WTC11 (cell line): ENCODE results near the gene FOXO3. TPM values are rescaled to one million over a fixed set of nuclear protein-coding genes. Genes with fewer than 3 reads are reported as not detected.

Source experiments
- ATAC-seq: fragments of 200-7000 bp; cut with Tn5 transposase; 2 replicates; pipeline ENCODE4 v1.10.0; 2021; ENCODE audit warnings: mild to moderate bottlenecking, moderate library complexity
- CTCF ChIA-PET: fragments of 300-600 bp; sonication (Branson Sonifier 250); formaldehyde crosslinking; loops from one replicate; lab custom pipeline; 2021; ENCODE audit warnings: antibody characterized with exemption; lab: Charles Lee
- POLR2A ChIA-PET: fragments of 350-600 bp; sonication (Branson Sonifier 250); formaldehyde crosslinking; loops from one replicate; lab custom pipeline; 2021; ENCODE audit warnings: antibody characterized with exemption; lab: Charles Lee
- DNase-seq: peaks from one replicate; pipeline ENCODE4 v3.0.0; 2021; ENCODE audit warnings: low spot score
- H3K27ac Mint-ChIP-seq: 2 replicates; pipeline ENCODE4 v1.8.0; 2021; ENCODE audit warnings: mixed read lengths
- H3K27me3 Mint-ChIP-seq: 2 replicates; pipeline ENCODE4 v1.8.0; 2021; ENCODE audit warnings: low read depth, mild to moderate bottlenecking, moderate library complexity, mixed read lengths
- H3K36me3 Mint-ChIP-seq: 2 replicates; pipeline ENCODE4 v1.8.0; 2021; ENCODE audit warnings: mixed read lengths
- H3K4me1 Mint-ChIP-seq: 2 replicates; pipeline ENCODE4 v1.8.0; 2022; ENCODE audit warnings: mixed read lengths
- H3K4me3 Mint-ChIP-seq: 2 replicates; pipeline ENCODE4 v1.8.0; 2021; ENCODE audit warnings: mild to moderate bottlenecking, moderate library complexity, mixed read lengths
- H3K9me3 Mint-ChIP-seq: 2 replicates; pipeline ENCODE4 v1.8.0; 2021; ENCODE audit warnings: mixed read lengths
- CDX4 ChIP-seq: fragments of 250-450 bp; sonication (Bioruptor Pico); IDR thresholded peaks from 2 replicates; pipeline ENCODE4 v1.9.0; 2021; ENCODE audit warnings: moderate library complexity, mild to moderate bottlenecking, inconsistent platforms, borderline replicate concordance
- FOXP4 ChIP-seq: sonication (generic); formaldehyde crosslinking; IDR thresholded peaks from 2 replicates; pipeline ENCODE4 v1.8.0; 2022; ENCODE audit warnings: mild to moderate bottlenecking, missing genetic modification reagents
- NFE2L1 ChIP-seq: sonication (generic); formaldehyde crosslinking; IDR thresholded peaks from 2 replicates; pipeline ENCODE4 v1.8.1; 2023; ENCODE audit warnings: missing genetic modification reagents
- NR2C2 ChIP-seq: sonication (generic); formaldehyde crosslinking; IDR thresholded peaks from 2 replicates; pipeline ENCODE4 v1.8.0; 2022; ENCODE audit warnings: mild to moderate bottlenecking, missing genetic modification reagents
- OVOL2 ChIP-seq: fragments of 250-450 bp; sonication (Bioruptor Pico); IDR thresholded peaks from 2 replicates; pipeline ENCODE4 v1.9.0; 2021; ENCODE audit warnings: mild to moderate bottlenecking, borderline replicate concordance
- TCF7 ChIP-seq: sonication (generic); formaldehyde crosslinking; IDR thresholded peaks from 2 replicates; pipeline ENCODE4 v1.8.0; 2022; ENCODE audit warnings: mild to moderate bottlenecking, low read depth, missing genetic modification reagents, moderate library complexity
- TEAD1 ChIP-seq: sonication (generic); formaldehyde crosslinking; IDR thresholded peaks from 2 replicates; pipeline ENCODE4 v1.8.0; 2022; ENCODE audit warnings: mild to moderate bottlenecking, missing genetic modification reagents
- ZBTB21 ChIP-seq: sonication (generic); formaldehyde crosslinking; IDR thresholded peaks from 2 replicates; pipeline ENCODE4 v1.8.1; 2023; ENCODE audit warnings: mild to moderate bottlenecking, missing genetic modification reagents, borderline replicate concordance
- ZNF396 ChIP-seq: fragments of 250-450 bp; sonication (Bioruptor Pico); IDR thresholded peaks from 2 replicates; pipeline ENCODE4 v1.8.0; 2021; ENCODE audit warnings: mild to moderate bottlenecking, moderate library complexity, borderline replicate concordance
- total RNA-seq: library from RNA; stranded (reverse); gene quantifications from 3 replicates; pipeline ENCODE4 v1.2.3, GENCODE V29; 2021
- TF ChIP-seq, protein P1 (sequence below): sonication (generic); formaldehyde crosslinking; IDR thresholded peaks from 2 replicates; pipeline ENCODE4 v1.8.1; 2023; ENCODE audit warnings: mild to moderate bottlenecking, missing genetic modification reagents, moderate library complexity
- TF ChIP-seq, protein P2 (sequence below): sonication (generic); formaldehyde crosslinking; conservative IDR thresholded peaks from 2 replicates; pipeline ENCODE4 v1.8.1; 2023; ENCODE audit warnings: mild to moderate bottlenecking, low read depth, missing genetic modification reagents, moderate library complexity
- TF ChIP-seq, protein P3 (sequence below): sonication (generic); formaldehyde crosslinking; IDR thresholded peaks from 2 replicates; pipeline ENCODE4 v1.8.0; 2023; ENCODE audit warnings: mild to moderate bottlenecking, missing genetic modification reagents
- TF ChIP-seq, protein P4 (sequence below): sonication (generic); formaldehyde crosslinking; IDR thresholded peaks from 2 replicates; pipeline ENCODE4 v1.8.1; 2023; ENCODE audit warnings: mild to moderate bottlenecking, missing genetic modification reagents, moderate library complexity
- TF ChIP-seq, protein P5 (sequence below): sonication (generic); formaldehyde crosslinking; IDR thresholded peaks from 2 replicates; pipeline ENCODE4 v1.8.1; 2023; ENCODE audit warnings: mild to moderate bottlenecking, missing genetic modification reagents
- TF ChIP-seq, protein P6 (sequence below): sonication (generic); formaldehyde crosslinking; IDR thresholded peaks from 2 replicates; pipeline ENCODE4 v1.8.1; 2023; ENCODE audit warnings: mild to moderate bottlenecking, moderate library complexity, missing genetic modification reagents

FOXO3 gene
- total RNA-seq, 1 experiment from 2014 or later: 15.6 TPM

- H3K36me3 Mint-ChIP-seq: no peaks in the 10 kb centered on the region
- CTCF ChIA-PET: no interaction called here
- no peaks in the 10 kb centered on the region for H3K9me3 Mint-ChIP-seq
- no peaks in the 10 kb centered on the region for H3K27me3 Mint-ChIP-seq
- peaks cover 48% of the 10 kb centered on the region for H3K4me1 Mint-ChIP-seq
- TF ChIP-seq NFE2L1 (no peak), ZNF396 (CRISPR knock-in tag) (no peak)
- TF ChIP-seq, protein P1, sequence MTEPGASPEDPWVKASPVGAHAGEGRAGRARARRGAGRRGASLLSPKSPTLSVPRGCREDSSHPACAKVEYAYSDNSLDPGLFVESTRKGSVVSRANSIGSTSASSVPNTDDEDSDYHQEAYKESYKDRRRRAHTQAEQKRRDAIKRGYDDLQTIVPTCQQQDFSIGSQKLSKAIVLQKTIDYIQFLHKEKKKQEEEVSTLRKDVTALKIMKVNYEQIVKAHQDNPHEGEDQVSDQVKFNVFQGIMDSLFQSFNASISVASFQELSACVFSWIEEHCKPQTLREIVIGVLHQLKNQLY (CRISPR knock-in tag): no peak
- no peak overlapping the region for H3K4me3 Mint-ChIP-seq
- DNase-seq (no peak), ATAC-seq (no peak)
- POLR2A ChIA-PET: no interaction called here
- H3K27ac Mint-ChIP-seq: no peak overlapping the region
These were observed 89.6 kb downstream of the FOXO3 start for GRCh38 chr6:108650325-108650724.

GRCh38 chr6:108650781-108651180 is 90.1 kb downstream of the FOXO3 start:
- CTCF ChIA-PET: no interaction called here
- H3K36me3 Mint-ChIP-seq: no peaks in the 10 kb centered on the region
- TF ChIP-seq, protein P2, sequence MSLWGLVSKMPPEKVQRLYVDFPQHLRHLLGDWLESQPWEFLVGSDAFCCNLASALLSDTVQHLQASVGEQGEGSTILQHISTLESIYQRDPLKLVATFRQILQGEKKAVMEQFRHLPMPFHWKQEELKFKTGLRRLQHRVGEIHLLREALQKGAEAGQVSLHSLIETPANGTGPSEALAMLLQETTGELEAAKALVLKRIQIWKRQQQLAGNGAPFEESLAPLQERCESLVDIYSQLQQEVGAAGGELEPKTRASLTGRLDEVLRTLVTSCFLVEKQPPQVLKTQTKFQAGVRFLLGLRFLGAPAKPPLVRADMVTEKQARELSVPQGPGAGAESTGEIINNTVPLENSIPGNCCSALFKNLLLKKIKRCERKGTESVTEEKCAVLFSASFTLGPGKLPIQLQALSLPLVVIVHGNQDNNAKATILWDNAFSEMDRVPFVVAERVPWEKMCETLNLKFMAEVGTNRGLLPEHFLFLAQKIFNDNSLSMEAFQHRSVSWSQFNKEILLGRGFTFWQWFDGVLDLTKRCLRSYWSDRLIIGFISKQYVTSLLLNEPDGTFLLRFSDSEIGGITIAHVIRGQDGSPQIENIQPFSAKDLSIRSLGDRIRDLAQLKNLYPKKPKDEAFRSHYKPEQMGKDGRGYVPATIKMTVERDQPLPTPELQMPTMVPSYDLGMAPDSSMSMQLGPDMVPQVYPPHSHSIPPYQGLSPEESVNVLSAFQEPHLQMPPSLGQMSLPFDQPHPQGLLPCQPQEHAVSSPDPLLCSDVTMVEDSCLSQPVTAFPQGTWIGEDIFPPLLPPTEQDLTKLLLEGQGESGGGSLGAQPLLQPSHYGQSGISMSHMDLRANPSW: no peak
- TF ChIP-seq TCF7 (CRISPR knock-in tag): no peak
- no peak for TF ChIP-seq OVOL2
- no peak for TF ChIP-seq NFE2L1
- TF ChIP-seq, protein P3, sequence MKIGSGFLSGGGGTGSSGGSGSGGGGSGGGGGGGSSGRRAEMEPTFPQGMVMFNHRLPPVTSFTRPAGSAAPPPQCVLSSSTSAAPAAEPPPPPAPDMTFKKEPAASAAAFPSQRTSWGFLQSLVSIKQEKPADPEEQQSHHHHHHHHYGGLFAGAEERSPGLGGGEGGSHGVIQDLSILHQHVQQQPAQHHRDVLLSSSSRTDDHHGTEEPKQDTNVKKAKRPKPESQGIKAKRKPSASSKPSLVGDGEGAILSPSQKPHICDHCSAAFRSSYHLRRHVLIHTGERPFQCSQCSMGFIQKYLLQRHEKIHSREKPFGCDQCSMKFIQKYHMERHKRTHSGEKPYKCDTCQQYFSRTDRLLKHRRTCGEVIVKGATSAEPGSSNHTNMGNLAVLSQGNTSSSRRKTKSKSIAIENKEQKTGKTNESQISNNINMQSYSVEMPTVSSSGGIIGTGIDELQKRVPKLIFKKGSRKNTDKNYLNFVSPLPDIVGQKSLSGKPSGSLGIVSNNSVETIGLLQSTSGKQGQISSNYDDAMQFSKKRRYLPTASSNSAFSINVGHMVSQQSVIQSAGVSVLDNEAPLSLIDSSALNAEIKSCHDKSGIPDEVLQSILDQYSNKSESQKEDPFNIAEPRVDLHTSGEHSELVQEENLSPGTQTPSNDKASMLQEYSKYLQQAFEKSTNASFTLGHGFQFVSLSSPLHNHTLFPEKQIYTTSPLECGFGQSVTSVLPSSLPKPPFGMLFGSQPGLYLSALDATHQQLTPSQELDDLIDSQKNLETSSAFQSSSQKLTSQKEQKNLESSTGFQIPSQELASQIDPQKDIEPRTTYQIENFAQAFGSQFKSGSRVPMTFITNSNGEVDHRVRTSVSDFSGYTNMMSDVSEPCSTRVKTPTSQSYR: no peak
- H3K4me3 Mint-ChIP-seq: no peak overlapping the region
- POLR2A ChIA-PET: no interaction called here
- H3K4me1 Mint-ChIP-seq: peaks cover 52% of the 10 kb centered on the region
- DNase-seq (no peak), ATAC-seq (peak; percentile 23; the same call in 1 of the 2 replicates)
- H3K9me3 Mint-ChIP-seq: no peaks in the 10 kb centered on the region
- no peaks in the 10 kb centered on the region for H3K27me3 Mint-ChIP-seq
- H3K27ac Mint-ChIP-seq: no peak overlapping the region

DNA sequence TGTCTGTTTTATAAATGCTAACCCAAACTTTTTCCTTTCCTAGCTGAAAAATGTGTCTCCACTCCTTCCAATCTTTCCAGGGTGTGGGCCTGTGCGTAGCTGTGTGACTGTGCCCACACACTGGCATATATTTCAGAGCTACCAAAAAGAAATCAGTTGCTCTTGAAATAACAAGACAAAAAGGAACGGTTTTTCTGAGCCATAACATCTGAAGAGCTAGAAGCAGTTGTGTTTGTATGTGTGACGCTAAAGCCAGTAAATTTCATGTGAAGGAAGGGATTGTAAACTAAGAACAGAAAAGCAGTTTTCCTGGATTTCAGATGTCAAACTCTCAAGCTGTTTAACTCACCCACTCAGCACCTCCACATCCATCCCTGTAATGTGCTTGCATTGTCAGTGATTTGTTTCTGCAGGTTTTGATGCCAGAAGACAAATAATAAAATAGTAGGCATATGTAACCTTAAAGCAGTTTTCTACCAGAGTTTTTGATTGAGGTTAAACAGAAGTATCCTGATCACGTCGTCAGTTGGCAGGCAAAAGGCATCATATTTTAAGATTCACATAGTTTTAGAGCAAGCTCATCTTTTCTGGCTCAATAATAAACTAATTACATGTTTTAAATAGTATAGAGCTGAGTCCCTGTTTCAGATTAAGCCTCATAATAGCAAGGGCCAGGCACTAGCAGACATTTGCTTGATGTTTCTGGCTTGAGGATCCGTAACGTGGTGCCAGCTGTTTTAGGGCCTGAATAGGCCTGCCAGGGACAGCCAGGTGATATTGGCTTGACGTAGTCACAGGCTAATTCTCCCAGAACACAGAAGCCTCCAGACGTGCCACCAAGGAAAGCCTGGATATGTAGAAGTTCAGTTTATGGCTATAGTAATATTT is 90.9 kb downstream of the FOXO3 start:
- no peaks in the 10 kb centered on the region for H3K27me3 Mint-ChIP-seq
- DNase-seq (no peak), ATAC-seq (no peak)
- no peaks in the 10 kb centered on the region for H3K36me3 Mint-ChIP-seq
- no peaks in the 10 kb centered on the region for H3K9me3 Mint-ChIP-seq
- no peak overlapping the region for H3K4me3 Mint-ChIP-seq
- H3K4me1 Mint-ChIP-seq: peaks cover 52% of the 10 kb centered on the region
- ChIA-PET POLR2A (no interaction called here), CTCF (no interaction called here)
- H3K27ac Mint-ChIP-seq: no peak overlapping the region
- TF ChIP-seq, protein P4, sequence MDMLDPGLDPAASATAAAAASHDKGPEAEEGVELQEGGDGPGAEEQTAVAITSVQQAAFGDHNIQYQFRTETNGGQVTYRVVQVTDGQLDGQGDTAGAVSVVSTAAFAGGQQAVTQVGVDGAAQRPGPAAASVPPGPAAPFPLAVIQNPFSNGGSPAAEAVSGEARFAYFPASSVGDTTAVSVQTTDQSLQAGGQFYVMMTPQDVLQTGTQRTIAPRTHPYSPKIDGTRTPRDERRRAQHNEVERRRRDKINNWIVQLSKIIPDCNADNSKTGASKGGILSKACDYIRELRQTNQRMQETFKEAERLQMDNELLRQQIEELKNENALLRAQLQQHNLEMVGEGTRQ (CRISPR knock-in tag): no peak
- no peak for TF ChIP-seq CDX4 (CRISPR knock-in tag)
- TF ChIP-seq FOXP4 (CRISPR knock-in tag): no peak
- TF ChIP-seq, protein P5, sequence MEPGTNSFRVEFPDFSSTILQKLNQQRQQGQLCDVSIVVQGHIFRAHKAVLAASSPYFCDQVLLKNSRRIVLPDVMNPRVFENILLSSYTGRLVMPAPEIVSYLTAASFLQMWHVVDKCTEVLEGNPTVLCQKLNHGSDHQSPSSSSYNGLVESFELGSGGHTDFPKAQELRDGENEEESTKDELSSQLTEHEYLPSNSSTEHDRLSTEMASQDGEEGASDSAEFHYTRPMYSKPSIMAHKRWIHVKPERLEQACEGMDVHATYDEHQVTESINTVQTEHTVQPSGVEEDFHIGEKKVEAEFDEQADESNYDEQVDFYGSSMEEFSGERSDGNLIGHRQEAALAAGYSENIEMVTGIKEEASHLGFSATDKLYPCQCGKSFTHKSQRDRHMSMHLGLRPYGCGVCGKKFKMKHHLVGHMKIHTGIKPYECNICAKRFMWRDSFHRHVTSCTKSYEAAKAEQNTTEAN (CRISPR knock-in tag): no peak
- TF ChIP-seq, protein P6, sequence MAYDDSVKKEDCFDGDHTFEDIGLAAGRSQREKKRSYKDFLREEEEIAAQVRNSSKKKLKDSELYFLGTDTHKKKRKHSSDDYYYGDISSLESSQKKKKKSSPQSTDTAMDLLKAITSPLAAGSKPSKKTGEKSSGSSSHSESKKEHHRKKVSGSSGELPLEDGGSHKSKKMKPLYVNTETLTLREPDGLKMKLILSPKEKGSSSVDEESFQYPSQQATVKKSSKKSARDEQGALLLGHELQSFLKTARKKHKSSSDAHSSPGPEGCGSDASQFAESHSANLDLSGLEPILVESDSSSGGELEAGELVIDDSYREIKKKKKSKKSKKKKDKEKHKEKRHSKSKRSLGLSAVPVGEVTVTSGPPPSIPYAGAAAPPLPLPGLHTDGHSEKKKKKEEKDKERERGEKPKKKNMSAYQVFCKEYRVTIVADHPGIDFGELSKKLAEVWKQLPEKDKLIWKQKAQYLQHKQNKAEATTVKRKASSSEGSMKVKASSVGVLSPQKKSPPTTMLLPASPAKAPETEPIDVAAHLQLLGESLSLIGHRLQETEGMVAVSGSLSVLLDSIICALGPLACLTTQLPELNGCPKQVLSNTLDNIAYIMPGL (CRISPR knock-in tag): no peak
- no peak for TF ChIP-seq ZBTB21 (CRISPR knock-in tag)
- no peak for TF ChIP-seq NR2C2 (CRISPR knock-in tag)
- no peak for TF ChIP-seq TEAD1 (CRISPR knock-in tag)
